Progenitor cell of endocrine pancreas (in vitro differentiated cells): Measurements from ENCODE around the gene RHBG. TPM values are rescaled to one million over a fixed set of nuclear protein-coding genes. Genes with fewer than 3 reads are reported as not detected.

Experiments
- DNase-seq: peaks from one replicate; pipeline ENCODE4 v3.0.0; 2021; ENCODE audit warnings: low spot score; ENCODE audit not compliant: unreplicated experiment
- H3K27ac Mint-ChIP-seq: 2 replicates; pipeline ENCODE4 v1.8.0; 2021; ENCODE audit warnings: mild to moderate bottlenecking, moderate library complexity, mixed read lengths
- H3K27me3 Mint-ChIP-seq: 2 replicates; pipeline ENCODE4 v1.8.0; 2021; ENCODE audit warnings: mixed read lengths
- H3K36me3 Mint-ChIP-seq: 2 replicates; pipeline ENCODE4 v1.8.0; 2022; ENCODE audit warnings: mixed read lengths; ENCODE audit not compliant: insufficient read depth
- H3K4me1 Mint-ChIP-seq: 2 replicates; pipeline ENCODE4 v1.8.0; 2021; ENCODE audit warnings: low read depth, mixed read lengths
- H3K4me3 Mint-ChIP-seq: 2 replicates; pipeline ENCODE4 v1.8.0; 2021; ENCODE audit warnings: low read depth, mild to moderate bottlenecking, moderate library complexity, mixed read lengths
- H3K9me3 Mint-ChIP-seq: 2 replicates; pipeline ENCODE4 v1.8.0; 2021; ENCODE audit warnings: low read depth, mixed read lengths
- total RNA-seq: library from RNA; stranded (reverse); gene quantifications from 2 replicates; pipeline ENCODE4 v1.2.1, GENCODE V29; 2021
- TF ChIP-seq, protein P1 (sequence below): fragments of 200-600 bp; sonication (generic); IDR thresholded peaks from one replicate; pipeline ENCODE4 v1.5.0; 2021; ENCODE audit warnings: antibody characterized with exemption, mild to moderate bottlenecking; ENCODE audit not compliant: unreplicated experiment

The RHBG gene
- total RNA-seq, 1 donor from 2014 or later, result 0.36 TPM

DNA sequence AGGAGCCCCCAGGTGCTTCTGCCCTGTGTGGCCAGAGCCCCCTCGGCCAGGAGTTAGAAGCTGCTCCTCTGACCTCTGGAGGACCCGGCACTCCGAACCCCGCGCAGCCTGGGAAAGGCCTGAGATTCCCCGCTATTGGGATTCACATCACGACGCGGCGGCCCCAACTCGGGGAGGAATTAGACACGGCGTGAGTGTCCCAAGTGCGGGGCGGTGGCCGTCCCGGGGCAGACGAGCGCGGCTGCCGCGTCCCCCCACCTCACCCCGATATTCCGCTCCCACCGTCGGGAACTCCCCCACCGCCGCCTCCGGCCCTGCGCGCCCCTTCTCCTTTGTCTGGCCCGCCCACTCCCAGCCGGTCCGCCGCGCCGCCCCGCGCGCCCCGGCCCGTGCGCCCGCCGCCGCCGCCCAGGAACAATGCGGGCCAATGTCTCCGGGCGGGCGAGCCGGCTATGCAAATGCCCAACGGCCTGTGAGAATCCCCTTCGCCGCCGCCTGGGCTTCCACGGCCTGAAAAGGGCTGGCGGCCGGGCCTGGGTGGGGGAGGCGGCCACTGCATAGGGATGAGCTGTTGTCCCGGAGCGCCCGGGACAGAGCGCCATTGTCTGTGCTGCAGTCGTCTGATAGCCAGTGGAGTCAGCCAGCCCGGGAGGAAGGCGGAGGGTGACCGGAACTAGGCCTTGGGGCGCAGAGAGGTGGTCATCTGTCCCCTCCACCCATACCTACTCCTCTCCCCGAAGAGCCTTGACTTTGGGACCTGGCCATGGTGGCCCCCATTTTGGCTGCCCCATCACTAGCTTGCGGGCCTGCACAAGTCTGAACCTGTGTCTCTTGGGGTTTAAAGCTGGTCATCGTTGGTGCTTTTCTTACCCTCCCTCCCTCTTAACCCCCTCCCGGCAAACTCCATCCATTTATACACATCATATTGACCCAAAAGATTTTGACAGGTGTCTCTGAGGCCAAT is 19.4 kb downstream of the RHBG start:
- no peaks in the 10 kb centered on the region for H3K4me1 Mint-ChIP-seq
- H3K27me3 Mint-ChIP-seq, result peaks cover 73% of the 10 kb centered on the region

DNA sequence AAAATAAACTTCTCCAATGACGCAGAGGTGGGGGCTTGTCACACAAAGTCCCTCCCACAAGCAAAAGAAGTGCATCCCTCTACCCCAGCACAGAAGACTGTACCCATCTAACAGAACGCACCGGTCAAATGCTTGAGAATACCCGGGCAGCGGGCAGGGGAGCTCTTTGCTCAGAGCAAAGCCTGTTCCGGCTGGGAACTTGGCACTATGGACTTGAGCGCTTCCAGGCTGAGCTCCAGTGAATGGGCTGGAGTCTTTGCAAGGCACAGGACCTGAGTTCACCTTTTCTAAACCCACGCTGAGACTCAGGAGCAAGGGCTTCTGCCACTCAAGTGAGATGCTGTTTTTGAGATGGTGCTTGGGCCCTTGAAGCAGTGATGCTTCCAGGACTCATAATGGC is 20.3 kb downstream of the RHBG start:
- Mint-ChIP-seq H3K36me3 (no peaks in the 10 kb centered on the region), H3K4me3 (no peak overlapping the region), H3K27me3 (peaks cover 75% of the 10 kb centered on the region), H3K4me1 (no peaks in the 10 kb centered on the region), H3K9me3 (no peaks in the 10 kb centered on the region), H3K27ac (no peak overlapping the region)
- DNase-seq, result no peak
- TF ChIP-seq, protein P1, sequence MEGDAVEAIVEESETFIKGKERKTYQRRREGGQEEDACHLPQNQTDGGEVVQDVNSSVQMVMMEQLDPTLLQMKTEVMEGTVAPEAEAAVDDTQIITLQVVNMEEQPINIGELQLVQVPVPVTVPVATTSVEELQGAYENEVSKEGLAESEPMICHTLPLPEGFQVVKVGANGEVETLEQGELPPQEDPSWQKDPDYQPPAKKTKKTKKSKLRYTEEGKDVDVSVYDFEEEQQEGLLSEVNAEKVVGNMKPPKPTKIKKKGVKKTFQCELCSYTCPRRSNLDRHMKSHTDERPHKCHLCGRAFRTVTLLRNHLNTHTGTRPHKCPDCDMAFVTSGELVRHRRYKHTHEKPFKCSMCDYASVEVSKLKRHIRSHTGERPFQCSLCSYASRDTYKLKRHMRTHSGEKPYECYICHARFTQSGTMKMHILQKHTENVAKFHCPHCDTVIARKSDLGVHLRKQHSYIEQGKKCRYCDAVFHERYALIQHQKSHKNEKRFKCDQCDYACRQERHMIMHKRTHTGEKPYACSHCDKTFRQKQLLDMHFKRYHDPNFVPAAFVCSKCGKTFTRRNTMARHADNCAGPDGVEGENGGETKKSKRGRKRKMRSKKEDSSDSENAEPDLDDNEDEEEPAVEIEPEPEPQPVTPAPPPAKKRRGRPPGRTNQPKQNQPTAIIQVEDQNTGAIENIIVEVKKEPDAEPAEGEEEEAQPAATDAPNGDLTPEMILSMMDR, result no peak

More for the DNA sequence above, 19.4 kb downstream of the RHBG start:
- H3K36me3 Mint-ChIP-seq, result no peaks in the 10 kb centered on the region
- TF ChIP-seq, protein P1, result no peak
- DNase-seq, result peak; percentile 33
- no peaks in the 10 kb centered on the region for H3K9me3 Mint-ChIP-seq
- no peak overlapping the region for H3K27ac Mint-ChIP-seq
- H3K4me3 Mint-ChIP-seq, result peak overlapping the region; percentile 57

DNA sequence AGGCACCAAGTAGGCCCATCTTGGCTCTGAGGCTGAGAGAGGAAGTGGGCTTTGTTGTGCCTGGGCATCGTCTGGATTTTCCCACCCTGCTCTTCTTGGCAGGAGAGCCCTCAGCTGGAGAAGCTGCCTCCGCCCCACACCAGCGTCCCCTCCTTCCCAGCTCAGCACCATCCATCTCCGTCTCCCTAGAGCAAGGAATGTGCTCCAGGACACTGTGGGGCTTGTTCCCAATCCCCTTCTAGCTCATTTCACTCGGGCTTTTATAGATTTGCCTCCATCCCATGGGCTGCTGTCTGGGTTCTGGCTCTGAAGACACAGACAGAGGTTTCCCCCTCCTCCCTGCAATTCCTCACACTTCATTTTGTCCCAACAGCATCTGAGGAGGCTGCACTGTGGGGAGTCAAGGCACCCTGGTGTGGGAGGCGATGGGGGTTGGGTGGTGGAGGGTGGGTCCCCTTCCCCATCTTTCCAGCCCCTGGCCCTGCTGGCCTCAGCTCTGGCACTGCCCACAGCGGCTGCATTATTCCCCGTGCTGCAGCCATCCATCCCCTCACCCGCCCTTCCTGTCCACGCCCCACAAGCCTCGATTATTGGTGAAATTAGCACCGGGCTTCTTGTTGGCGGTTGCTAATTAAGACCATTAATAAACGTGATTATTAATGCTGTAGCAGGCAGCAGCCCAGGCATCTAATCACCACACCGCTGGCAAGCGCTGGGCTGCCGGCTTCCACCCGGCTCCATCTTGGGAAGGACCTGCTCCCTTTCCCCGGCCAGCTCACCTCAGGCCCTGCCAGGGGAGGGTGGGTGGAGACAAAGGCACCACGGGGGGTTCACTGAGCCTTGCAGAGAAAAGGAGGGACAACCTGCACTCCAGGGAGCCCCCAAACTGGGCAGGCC is 21.7 kb downstream of the RHBG start:
- H3K27me3 Mint-ChIP-seq, result peaks cover 76% of the 10 kb centered on the region
- TF ChIP-seq, protein P1, result no peak
- H3K27ac Mint-ChIP-seq, result no peak overlapping the region
- no peaks in the 10 kb centered on the region for H3K36me3 Mint-ChIP-seq
- DNase-seq, result no peak
- no peaks in the 10 kb centered on the region for H3K4me1 Mint-ChIP-seq
- H3K4me3 Mint-ChIP-seq, result no peak overlapping the region
- H3K9me3 Mint-ChIP-seq, result no peaks in the 10 kb centered on the region

DNA sequence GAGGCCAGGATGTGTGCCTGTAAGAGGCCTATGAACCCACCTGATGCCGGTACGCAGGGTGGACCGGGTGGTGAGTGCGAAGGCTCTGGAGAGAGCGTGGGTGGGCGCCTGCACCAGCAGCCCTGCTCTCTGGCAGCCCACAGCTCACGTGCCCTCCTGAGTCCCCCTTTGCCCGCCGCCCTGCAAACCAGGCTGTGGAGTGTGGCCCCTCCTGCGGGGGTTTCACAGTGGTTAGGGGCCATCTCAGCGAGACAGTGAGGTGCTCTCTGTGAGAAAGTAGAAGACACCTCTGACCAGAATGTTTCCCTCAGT is 22.3 kb downstream of the RHBG start:
- Mint-ChIP-seq H3K4me3 (no peak overlapping the region), H3K27me3 (peaks cover 70% of the 10 kb centered on the region), H3K36me3 (no peaks in the 10 kb centered on the region), H3K4me1 (no peaks in the 10 kb centered on the region), H3K9me3 (no peaks in the 10 kb centered on the region), H3K27ac (no peak overlapping the region)
- no peak for DNase-seq
- TF ChIP-seq, protein P1, result no peak

DNA sequence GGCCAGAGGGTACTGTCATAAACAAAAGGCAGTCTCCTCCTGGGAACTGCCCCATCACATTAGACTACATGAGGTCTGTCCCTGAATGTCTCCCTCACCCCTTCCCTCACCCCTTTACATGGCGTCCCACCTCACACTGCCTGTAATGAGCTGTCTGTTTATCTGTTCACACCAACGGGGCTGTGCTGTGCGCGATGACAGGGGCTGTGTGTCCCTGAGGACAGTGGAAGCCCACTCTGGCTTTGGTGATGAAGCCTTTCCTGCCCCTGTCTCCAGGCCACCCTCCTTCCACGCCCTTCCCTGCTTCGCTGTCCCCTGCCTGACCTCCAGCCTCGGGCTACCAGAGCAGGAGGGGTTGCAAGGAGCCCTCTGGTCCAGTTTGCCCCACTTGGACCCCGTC is 22.7 kb downstream of the RHBG start:
- H3K27me3 Mint-ChIP-seq, result peaks cover 66% of the 10 kb centered on the region
- H3K4me1 Mint-ChIP-seq, result no peaks in the 10 kb centered on the region
- H3K9me3 Mint-ChIP-seq, result no peaks in the 10 kb centered on the region
- H3K36me3 Mint-ChIP-seq, result no peaks in the 10 kb centered on the region
- H3K4me3 Mint-ChIP-seq, result no peak overlapping the region
- TF ChIP-seq, protein P1, result no peak
- no peak for DNase-seq
- H3K27ac Mint-ChIP-seq, result no peak overlapping the region
